Measurements from ENCODE around the gene DDX59. TPM values are rescaled to one million over a fixed set of nuclear protein-coding genes. Genes with fewer than 3 reads are reported as not detected.

Gene DDX59
- polyA plus RNA-seq, result 10 to 100 TPM; 18.3 to 29.1 (median 21.0) TPM

DNA sequence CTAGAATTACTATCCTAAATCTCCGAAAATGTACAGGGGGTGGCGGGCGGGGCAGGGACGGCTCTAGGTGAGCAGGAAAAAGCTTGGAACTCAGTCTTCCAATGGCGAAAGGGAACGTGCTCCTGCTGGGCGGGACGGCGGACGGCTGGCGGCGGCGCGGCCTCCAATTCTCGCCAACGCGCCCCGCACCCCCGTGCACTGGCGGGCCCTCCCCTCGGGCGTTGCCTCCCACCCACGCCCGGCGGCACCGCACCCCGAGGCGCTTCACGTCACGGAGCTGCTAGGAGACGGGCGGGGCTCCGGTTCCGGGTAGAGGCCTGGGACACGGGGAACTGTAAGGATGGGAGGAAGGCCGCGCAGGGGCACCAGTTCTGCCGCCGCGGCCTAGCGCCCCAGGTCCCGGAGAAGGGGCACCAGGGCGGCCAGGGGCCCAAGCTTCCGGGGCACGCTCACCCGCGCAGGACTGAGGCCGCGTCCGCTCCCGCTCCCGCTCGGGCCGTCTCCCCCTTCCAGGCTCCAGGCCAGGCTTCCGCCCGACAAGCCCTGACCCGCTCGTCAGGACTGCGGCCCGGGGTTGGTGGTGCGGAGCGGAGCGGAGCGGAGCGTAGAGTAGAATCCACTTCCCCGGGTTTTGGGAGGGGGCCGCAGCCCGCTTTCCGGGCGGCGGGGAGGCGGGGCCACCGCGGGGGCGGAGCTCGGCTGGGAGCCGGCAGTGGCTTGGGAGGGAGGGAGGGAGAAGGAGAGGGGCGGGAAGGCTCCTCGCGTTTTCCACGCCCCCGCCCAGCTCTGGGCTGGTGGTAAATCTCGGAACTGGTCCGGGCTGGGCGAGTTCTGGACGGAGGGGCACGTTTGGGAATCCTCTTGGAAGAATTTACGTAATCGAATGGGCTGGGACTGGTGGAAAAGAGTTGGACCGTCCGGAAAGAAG lies at the start of gene DDX59:
Gene DDX59, minus strand, starts transcription at position 594 of the 928 bp plus-strand sequence. CDS start 3,167 bp downstream, outside the sequence.
- H3K9me3 Mint-ChIP-seq, result no peaks in the 10 kb centered on the region
- peaks cover 9 to 17% (median 12%) of the 10 kb centered on the region in 3 donors for H3K36me3 Mint-ChIP-seq
- peaks cover 35 to 58% of the 10 kb centered on the region in 2 donors for H3K4me1 Mint-ChIP-seq
- peak within 1 kb of the TSS; percentile 97 to 99 (median 98) for H3K4me3 Mint-ChIP-seq
- H3K27ac Mint-ChIP-seq, result peak within 1 kb of the TSS; percentile 81 to 97 (median 96)
- peak; percentile 87 to 88 (median 88) for DNase-seq
- peaks cover 0 to 5% (median 3%) of the 10 kb centered on the region in 3 donors for H3K27me3 Mint-ChIP-seq (ENCODE audit: low read depth in 3 of 3)

DNA sequence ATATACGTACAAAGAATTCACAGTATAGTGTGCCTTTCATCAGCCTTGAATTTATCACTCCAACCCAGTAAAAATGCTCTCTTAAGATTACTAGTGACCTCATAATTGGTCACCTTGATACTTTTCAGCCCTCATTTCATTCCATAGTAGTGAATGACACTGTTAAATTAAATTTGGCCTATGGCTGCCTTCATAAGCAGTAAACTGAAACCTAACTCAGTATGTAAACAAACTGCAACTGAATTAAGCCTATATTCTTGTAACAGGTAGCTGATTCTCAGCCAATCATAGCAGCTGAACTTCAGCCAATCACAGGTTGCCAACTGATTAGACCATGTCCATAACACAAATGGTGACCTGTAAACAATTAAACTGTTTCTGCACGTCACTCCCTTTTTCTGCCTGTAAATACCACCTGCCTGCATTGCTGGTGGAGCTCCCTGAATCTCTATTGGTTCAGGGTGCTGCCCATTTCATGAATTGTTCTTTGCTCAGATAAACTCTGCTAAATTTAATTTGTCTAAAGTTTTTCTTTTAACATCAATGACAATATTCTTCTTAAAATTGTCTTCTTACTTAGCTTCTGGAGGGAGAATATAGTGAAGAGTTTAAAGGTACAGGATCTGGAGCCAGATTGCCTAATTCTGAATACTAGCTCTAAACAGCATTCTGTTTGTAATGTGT lies 44.9 kb upstream of the DDX59 start:
- H3K9me3 Mint-ChIP-seq, result no peaks in the 10 kb centered on the region
- no peaks in the 10 kb centered on the region for H3K36me3 Mint-ChIP-seq
- no peak overlapping the region for H3K4me3 Mint-ChIP-seq
- no peak overlapping the region for H3K27ac Mint-ChIP-seq
- H3K27me3 Mint-ChIP-seq (ENCODE audit: low read depth in 3 of 3), result peaks cover 0 to 10% (median 3%) of the 10 kb centered on the region in 3 donors
- no peak for DNase-seq
- H3K4me1 Mint-ChIP-seq, result no peaks in the 10 kb centered on the region

DNA sequence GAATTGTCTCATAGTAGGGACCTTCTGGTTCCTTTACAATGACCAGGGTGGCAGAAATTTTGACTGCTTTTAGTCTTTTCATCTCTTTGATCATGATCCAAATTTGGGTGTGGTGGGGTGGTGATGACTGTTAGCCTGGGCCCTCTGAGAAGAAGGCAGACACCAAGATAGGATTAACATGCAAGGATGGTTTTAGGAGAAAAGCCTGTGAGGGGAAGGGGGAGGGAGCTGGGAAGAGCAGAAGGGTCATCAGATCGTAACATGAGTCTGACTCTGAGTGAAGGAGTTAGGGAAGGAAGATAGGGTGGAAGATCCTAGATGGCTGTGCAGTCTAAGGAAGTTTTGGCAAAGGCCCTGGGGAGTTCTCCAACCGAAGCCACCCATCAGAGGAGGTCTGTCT lies 40.5 kb upstream of the DDX59 start:
- Mint-ChIP-seq H3K27me3 (ENCODE audit: low read depth in 3 of 3) (peaks cover 0 to 5% (median 2%) of the 10 kb centered on the region in 3 donors), H3K9me3 (no peaks in the 10 kb centered on the region), H3K4me1 (no peaks in the 10 kb centered on the region), H3K36me3 (no peaks in the 10 kb centered on the region), H3K27ac (no peak overlapping the region), H3K4me3 (no peak overlapping the region)
- no peak for DNase-seq

- peaks cover 0 to 5% (median 2%) of the 10 kb centered on the region in 3 donors for H3K27me3 Mint-ChIP-seq (ENCODE audit: low read depth in 3 of 3)
Observed at GRCh38 chr1:200708769-200709168, 39.1 kb upstream of the DDX59 start.

DNA sequence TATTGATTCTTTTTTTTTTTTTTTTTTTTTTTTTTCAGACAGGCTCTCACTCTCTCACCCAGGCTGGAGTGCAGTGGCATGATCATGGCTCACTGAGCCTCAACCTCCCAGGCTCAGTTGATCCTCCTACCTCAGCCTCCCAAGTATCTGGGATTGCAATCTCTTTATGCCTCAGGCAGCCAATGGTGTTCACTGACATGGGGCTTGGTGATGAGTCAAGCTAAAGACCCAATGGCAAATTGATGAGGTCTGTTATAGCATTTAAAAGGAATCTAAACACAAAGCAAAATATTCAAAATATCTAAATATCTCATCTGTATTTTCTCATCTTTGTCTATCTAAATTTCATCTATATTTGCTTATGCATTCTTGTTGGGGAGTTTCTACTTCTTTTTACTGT lies 38.5 kb upstream of the DDX59 start:
- Mint-ChIP-seq H3K27ac (no peak overlapping the region), H3K9me3 (no peaks in the 10 kb centered on the region), H3K4me3 (no peak overlapping the region), H3K27me3 (ENCODE audit: low read depth in 3 of 3) (peaks cover 0 to 5% (median 2%) of the 10 kb centered on the region in 3 donors), H3K4me1 (no peaks in the 10 kb centered on the region), H3K36me3 (no peaks in the 10 kb centered on the region)
- no peak for DNase-seq

More at GRCh38 chr1:200708769-200709168, 39.1 kb upstream of the DDX59 start:
- Mint-ChIP-seq H3K36me3 (no peaks in the 10 kb centered on the region), H3K4me3 (no peak overlapping the region), H3K27ac (no peak overlapping the region), H3K9me3 (no peaks in the 10 kb centered on the region), H3K4me1 (no peaks in the 10 kb centered on the region)
- DNase-seq, result no peak

DNA sequence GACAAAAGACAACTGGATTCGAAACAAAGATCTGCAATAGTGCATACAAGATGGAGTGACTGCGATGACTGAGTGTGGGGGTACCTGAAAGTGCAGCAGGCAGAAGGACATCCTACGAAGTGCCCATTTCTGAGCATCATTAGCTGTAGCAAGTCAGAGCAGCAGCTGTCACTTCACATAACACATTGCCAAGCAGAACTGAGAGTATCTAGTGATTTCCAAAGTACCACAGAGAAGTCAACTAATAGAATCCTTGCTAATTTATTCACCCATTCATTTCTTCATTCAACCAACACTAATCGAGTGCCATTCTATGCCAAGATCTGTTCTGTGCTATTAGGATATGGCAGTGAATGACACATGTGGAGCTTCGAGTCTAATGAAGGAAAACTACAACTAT lies 37.4 kb upstream of the DDX59 start:
- Mint-ChIP-seq H3K4me1 (no peaks in the 10 kb centered on the region), H3K27ac (no peak overlapping the region), H3K27me3 (ENCODE audit: low read depth in 3 of 3) (peaks cover 0 to 6% (median 6%) of the 10 kb centered on the region in 3 donors), H3K36me3 (no peaks in the 10 kb centered on the region), H3K4me3 (no peak overlapping the region), H3K9me3 (no peaks in the 10 kb centered on the region)
- no peak for DNase-seq

GRCh38 chr1:200706111-200706814 lies 36.6 kb upstream of the DDX59 start:
- no peak for DNase-seq
- no peak overlapping the region for H3K27ac Mint-ChIP-seq
- peaks cover 0 to 6% (median 6%) of the 10 kb centered on the region in 3 donors for H3K27me3 Mint-ChIP-seq (ENCODE audit: low read depth in 3 of 3)
- no peaks in the 10 kb centered on the region for H3K9me3 Mint-ChIP-seq
- H3K36me3 Mint-ChIP-seq, result no peaks in the 10 kb centered on the region
- no peak overlapping the region for H3K4me3 Mint-ChIP-seq
- H3K4me1 Mint-ChIP-seq, result no peaks in the 10 kb centered on the region

GRCh38 chr1:200704986-200705500 lies 35.3 kb upstream of the DDX59 start:
- Mint-ChIP-seq H3K36me3 (no peaks in the 10 kb centered on the region), H3K27ac (no peak overlapping the region), H3K27me3 (ENCODE audit: low read depth in 3 of 3) (peaks cover 0 to 6% (median 4%) of the 10 kb centered on the region in 3 donors), H3K9me3 (no peaks in the 10 kb centered on the region), H3K4me3 (no peak overlapping the region), H3K4me1 (no peaks in the 10 kb centered on the region)
- no peak for DNase-seq

- no peaks in the 10 kb centered on the region for H3K9me3 Mint-ChIP-seq
- no peak overlapping the region for H3K27ac Mint-ChIP-seq
- DNase-seq, result no peak
- peaks cover 0 to 4% (median 0%) of the 10 kb centered on the region in 3 donors for H3K36me3 Mint-ChIP-seq
- H3K4me3 Mint-ChIP-seq, result no peak overlapping the region
- H3K4me1 Mint-ChIP-seq, result no peaks in the 10 kb centered on the region
- H3K27me3 Mint-ChIP-seq (ENCODE audit: low read depth in 3 of 3), result peaks cover 0 to 6% (median 4%) of the 10 kb centered on the region in 3 donors
Observed at GRCh38 chr1:200699871-200700270, 30.2 kb upstream of the DDX59 start.

DNA sequence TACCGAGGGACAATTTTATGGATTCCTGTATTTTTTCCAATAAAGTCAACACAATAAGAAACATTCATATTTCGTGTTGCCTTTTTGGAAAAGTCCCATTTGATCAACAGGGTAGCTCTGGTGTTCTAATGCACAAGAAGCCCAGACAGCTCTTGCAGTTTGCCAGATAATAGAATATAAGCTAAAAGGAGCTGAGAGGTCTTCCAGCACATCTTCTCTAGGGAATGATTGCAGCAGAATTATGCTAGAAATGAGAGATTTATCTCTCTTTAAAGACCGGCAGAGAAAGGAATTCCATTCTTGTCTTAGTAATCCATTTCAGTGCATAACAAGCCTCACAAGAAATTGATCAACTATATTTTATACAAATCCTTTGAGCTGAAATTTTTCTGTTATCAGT lies 25.0 kb upstream of the DDX59 start:
- Mint-ChIP-seq H3K4me1 (no peaks in the 10 kb centered on the region), H3K27ac (no peak overlapping the region)

GRCh38 chr1:200693327-200693726 lies 23.6 kb upstream of the DDX59 start:
- H3K36me3 Mint-ChIP-seq, result peaks cover 0 to under 1% (median 0%) of the 10 kb centered on the region in 3 donors
- DNase-seq, result no peak

More for the DNA sequence above, 25.0 kb upstream of the DDX59 start:
- Mint-ChIP-seq H3K4me3 (no peak overlapping the region), H3K36me3 (peaks cover 0 to 4% (median 0%) of the 10 kb centered on the region in 3 donors), H3K27me3 (ENCODE audit: low read depth in 3 of 3) (peaks cover 0 to 4% (median 0%) of the 10 kb centered on the region in 3 donors), H3K9me3 (no peaks in the 10 kb centered on the region)
- no peak for DNase-seq

DNA sequence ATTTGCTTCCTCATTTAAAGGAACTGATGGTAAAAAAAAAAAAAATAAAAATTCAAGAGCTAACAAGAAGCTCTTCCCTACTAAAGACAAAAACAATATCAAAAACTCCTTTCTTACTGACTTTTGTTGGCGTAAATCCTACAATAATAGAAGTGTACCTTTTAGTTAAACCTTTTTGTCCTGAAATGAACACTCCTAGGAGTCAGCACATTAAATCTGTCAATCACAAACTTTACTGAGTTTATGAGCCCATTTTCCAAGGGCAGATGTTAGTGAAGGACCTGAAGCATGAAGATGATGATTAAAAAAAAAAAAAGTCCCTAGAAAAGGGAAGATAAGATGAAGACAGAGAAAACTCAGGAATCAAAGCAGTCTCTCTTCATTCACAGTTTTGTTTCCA lies 22.6 kb upstream of the DDX59 start:
- H3K27ac Mint-ChIP-seq, result no peak overlapping the region
- no peak overlapping the region for H3K4me3 Mint-ChIP-seq
- no peaks in the 10 kb centered on the region for H3K4me1 Mint-ChIP-seq
- no peak for DNase-seq
- no peaks in the 10 kb centered on the region for H3K9me3 Mint-ChIP-seq
- peaks cover 0 to 8% (median 4%) of the 10 kb centered on the region in 3 donors for H3K27me3 Mint-ChIP-seq (ENCODE audit: low read depth in 3 of 3)
- H3K36me3 Mint-ChIP-seq, result no peaks in the 10 kb centered on the region

More at GRCh38 chr1:200693327-200693726, 23.6 kb upstream of the DDX59 start:
- no peak overlapping the region for H3K27ac Mint-ChIP-seq
- no peaks in the 10 kb centered on the region for H3K9me3 Mint-ChIP-seq
- H3K4me3 Mint-ChIP-seq, result no peak overlapping the region
- H3K4me1 Mint-ChIP-seq, result no peaks in the 10 kb centered on the region
- peaks cover 0 to 4% (median 2%) of the 10 kb centered on the region in 3 donors for H3K27me3 Mint-ChIP-seq (ENCODE audit: low read depth in 3 of 3)

DNA sequence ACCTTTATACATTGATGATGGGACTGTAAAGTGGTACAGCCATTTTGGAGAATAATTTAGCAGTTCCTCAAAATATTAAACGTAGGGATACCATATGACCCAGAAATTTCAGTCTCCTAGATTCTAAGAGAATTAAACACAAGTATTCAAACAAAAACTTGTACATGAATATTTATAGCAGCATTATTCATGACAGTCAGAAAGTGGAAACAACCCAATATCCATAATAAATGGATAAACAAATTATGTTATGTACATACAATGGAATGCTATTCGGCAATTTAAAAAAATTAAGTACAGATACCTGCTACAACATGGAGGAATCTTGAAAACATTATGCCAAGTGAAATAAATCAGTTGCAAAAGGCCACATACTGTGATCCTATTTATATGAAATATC lies 16.9 kb upstream of the DDX59 start:
- no peaks in the 10 kb centered on the region for H3K4me1 Mint-ChIP-seq
- no peak overlapping the region for H3K27ac Mint-ChIP-seq
- DNase-seq, result no peak
- no peak overlapping the region for H3K4me3 Mint-ChIP-seq
- H3K36me3 Mint-ChIP-seq, result no peaks in the 10 kb centered on the region
- peaks cover 0 to 4% (median 4%) of the 10 kb centered on the region in 3 donors for H3K27me3 Mint-ChIP-seq (ENCODE audit: low read depth in 3 of 3)
- H3K9me3 Mint-ChIP-seq, result no peaks in the 10 kb centered on the region
